Activated CD8-positive, alpha-beta T cell treated with anti-CD3 and anti-CD28 coated beads for 36 hours (primary cell): ENCODE measurements around the gene ARVCF. TPM values are rescaled to one million over a fixed set of nuclear protein-coding genes. Genes with fewer than 3 reads are reported as not detected.

Experiments used
- ATAC-seq: fragments of 200-7000 bp; cut with Tn5 transposase; one replicate; pipeline ENCODE4 v1.10.0; 2021; ENCODE audit warnings: mild to moderate bottlenecking, moderate library complexity
- CTCF ChIA-PET: fragments of 350-600 bp; sonication (Branson Sonifier 250); formaldehyde crosslinking; loops from one replicate; lab custom pipeline; 2021; ENCODE audit warnings: antibody characterized with exemption; lab: Charles Lee
- POLR2A ChIA-PET: fragments of 350-600 bp; sonication (Branson Sonifier 250); formaldehyde crosslinking; loops from one replicate; lab custom pipeline; 2021; ENCODE audit warnings: antibody characterized with exemption; lab: Charles Lee
- DNase-seq: peaks from one replicate; pipeline ENCODE4 v3.0.0-alpha.2; 2020
- H3K27ac Mint-ChIP-seq: one replicate; pipeline ENCODE4 v1.8.0; 2021; ENCODE audit warnings: mild to moderate bottlenecking, mixed read lengths
- H3K27me3 Mint-ChIP-seq: one replicate; pipeline ENCODE4 v1.8.0; 2021; ENCODE audit warnings: mixed read lengths
- H3K36me3 Mint-ChIP-seq: one replicate; pipeline ENCODE4 v1.8.0; 2021; ENCODE audit warnings: low read depth, mixed read lengths
- H3K4me1 Mint-ChIP-seq: one replicate; pipeline ENCODE4 v1.8.0; 2021; ENCODE audit warnings: low read depth, mixed read lengths
- H3K4me3 Mint-ChIP-seq: one replicate; pipeline ENCODE4 v1.8.0; 2021; ENCODE audit warnings: mild to moderate bottlenecking, moderate library complexity, mixed read lengths
- H3K9me3 Mint-ChIP-seq: one replicate; pipeline ENCODE4 v1.8.0; 2021; ENCODE audit warnings: mixed read lengths
- intact Hi-C: fragments of 100-400 bp; cut with micrococcal nuclease; formaldehyde crosslinking; loops from one replicate; pipeline ENCODE4 v1.10.0; 2022
- total RNA-seq, 2 experiments: library from RNA; stranded (reverse); gene quantifications; one replicate each; pipeline ENCODE4 v1.2.3, GENCODE V29; 2021
- TF ChIP-seq, protein P1 (sequence below): fragments of 200-600 bp; IDR thresholded peaks from one replicate; pipeline ENCODE4 v1.8.0; 2022; ENCODE audit warnings: antibody characterized with exemption, mild to moderate bottlenecking

ARVCF gene
- total RNA-seq, 2 experiments from 2014 or later, result 1.2 to 1.9 TPM

DNA sequence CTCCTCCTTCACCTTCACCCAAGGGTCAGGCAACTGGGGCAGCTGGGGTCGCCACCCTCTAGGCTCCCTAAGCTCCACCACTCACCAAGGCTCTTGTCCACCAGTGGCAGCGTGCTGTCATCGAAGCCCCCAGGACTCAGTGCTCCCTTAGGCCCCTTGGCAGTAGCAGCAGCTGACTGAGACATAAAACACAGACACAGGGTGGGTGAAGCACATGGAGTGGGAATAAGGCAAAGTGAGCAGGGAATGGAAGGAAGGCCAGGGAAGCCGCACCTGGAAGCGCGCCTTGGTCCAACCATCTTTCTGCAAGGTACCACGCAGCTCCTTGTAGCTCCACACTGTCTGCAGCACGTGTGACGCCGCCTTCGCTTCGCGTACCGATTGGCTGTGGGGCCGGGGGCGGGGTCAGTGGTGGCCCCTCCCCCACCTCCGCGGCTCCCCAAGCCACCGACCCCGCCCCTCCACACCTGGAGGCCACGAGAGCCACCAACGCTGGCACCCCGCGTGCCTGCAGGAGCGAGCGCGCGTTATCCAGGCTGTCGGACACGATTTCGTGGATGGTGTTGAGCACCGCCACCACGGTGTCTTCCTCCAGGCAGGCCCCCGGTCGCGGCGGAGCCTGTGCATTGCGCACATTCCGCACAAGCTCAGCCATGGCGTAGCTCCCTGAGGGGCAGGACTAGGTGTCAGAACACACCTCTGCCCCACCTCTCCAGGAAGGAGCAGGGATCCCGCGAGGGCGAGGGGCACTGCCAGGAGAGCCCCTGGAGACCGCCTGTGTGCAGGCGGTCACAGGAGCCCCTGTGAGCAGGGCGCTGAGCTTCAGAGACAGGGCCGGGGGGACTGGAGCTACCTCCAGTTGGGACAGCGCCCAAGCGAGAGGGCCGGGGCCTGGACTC is 43.7 kb downstream of the ARVCF start:
- no peaks in the 10 kb centered on the region for H3K9me3 Mint-ChIP-seq
- H3K4me3 Mint-ChIP-seq, result no peak overlapping the region
- TF ChIP-seq, protein P1, sequence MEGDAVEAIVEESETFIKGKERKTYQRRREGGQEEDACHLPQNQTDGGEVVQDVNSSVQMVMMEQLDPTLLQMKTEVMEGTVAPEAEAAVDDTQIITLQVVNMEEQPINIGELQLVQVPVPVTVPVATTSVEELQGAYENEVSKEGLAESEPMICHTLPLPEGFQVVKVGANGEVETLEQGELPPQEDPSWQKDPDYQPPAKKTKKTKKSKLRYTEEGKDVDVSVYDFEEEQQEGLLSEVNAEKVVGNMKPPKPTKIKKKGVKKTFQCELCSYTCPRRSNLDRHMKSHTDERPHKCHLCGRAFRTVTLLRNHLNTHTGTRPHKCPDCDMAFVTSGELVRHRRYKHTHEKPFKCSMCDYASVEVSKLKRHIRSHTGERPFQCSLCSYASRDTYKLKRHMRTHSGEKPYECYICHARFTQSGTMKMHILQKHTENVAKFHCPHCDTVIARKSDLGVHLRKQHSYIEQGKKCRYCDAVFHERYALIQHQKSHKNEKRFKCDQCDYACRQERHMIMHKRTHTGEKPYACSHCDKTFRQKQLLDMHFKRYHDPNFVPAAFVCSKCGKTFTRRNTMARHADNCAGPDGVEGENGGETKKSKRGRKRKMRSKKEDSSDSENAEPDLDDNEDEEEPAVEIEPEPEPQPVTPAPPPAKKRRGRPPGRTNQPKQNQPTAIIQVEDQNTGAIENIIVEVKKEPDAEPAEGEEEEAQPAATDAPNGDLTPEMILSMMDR, result no peak
- H3K27me3 Mint-ChIP-seq, result no peaks in the 10 kb centered on the region
- no peak for DNase-seq
- H3K27ac Mint-ChIP-seq, result no peak overlapping the region
- no peak for ATAC-seq
- ChIA-PET CTCF (interaction anchor here (1.6 to 6.7 kb wide), 2 partner anchors 9 to 41 kb away, joined by 5 to 75 read pairs; no protein-coding TSS in a partner anchor), POLR2A (interaction anchor here (1.0 to 1.4 kb wide), 2 partner anchors 15 to 47 kb away, joined by 3 read pairs; no protein-coding TSS in a partner anchor)
- no peaks in the 10 kb centered on the region for H3K36me3 Mint-ChIP-seq
- peaks cover 17% of the 10 kb centered on the region for H3K4me1 Mint-ChIP-seq
- intact Hi-C loops, result loop anchor here (5.0 kb wide), 2 partner anchors 54 to 154 kb away; no protein-coding TSS in a partner anchor

DNA sequence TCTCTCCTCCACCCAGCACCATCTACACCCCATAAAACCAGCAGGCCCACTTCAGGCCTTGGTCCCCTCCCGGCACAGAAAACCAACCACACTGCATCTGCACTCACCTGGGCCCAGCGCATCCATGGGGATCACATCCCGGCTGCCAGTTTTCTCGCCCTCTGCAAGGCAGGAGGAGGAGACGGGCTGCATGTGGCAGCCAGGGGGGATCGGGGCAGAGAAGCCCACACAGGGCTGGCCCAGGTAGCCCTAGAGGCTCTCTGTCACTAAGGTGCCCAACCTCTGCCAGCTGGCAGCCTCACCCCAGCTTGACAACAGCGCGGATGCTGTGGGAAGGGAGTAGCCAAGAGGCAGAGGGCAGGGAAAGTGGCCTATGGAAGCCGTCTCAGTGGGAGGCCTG is 44.4 kb downstream of the ARVCF start:
- H3K27me3 Mint-ChIP-seq, result no peaks in the 10 kb centered on the region
- intact Hi-C loops, result loop anchor here (5.0 kb wide), 2 partner anchors 55 to 155 kb away; no protein-coding TSS in a partner anchor
- CTCF ChIA-PET, result interaction anchor here (0.7 to 6.7 kb wide), 4 partner anchors 9 to 157 kb away, joined by 3 to 75 read pairs (median 5); no protein-coding TSS in a partner anchor
- ATAC-seq, result no peak
- H3K4me1 Mint-ChIP-seq, result peaks cover 17% of the 10 kb centered on the region
- H3K27ac Mint-ChIP-seq, result no peak overlapping the region
- H3K9me3 Mint-ChIP-seq, result no peaks in the 10 kb centered on the region
- DNase-seq, result no peak
- no peak overlapping the region for H3K4me3 Mint-ChIP-seq
- POLR2A ChIA-PET, result no interaction called here
- TF ChIP-seq, protein P1, result no peak
- H3K36me3 Mint-ChIP-seq, result no peaks in the 10 kb centered on the region

DNA sequence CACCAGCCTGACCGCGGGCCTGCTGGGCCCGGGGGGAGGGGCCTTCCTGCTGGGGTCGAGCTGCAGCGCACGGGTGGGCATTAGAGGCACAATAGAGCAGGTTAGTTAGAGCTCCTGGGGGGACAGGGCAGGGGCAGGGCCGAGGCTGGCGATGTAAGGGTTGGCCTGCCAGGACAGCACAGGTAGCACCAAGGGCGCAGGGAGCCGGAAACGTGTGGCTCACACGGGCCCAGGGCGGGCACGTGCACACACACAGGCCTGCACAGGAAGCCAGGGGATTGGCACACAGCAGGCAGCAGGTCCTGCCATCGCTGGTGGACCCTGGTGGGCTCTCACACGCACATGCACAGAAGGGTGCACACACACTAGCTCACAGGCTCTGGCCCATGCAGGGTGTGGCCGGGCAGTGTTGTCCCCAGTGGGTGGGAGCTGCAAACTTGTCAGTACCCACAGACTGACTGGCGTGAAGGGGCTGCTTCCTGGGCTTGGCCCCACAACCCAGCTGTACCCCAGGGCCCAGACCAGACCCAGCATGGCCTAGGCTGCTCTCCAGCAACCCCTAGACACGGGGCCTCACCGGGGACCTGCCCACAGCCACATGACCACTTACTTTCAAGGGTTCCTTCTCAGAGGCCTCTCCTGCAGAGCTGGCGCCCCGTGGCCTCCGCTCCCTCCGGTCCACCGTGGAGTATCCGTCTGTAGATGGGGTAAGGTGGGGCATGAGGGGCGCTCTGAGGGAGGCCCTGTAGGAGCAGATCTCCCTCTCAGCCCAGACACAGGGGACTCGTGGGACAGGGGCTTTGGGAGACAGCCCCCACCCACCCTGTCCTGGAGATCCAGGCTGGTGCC is 45.1 kb downstream of the ARVCF start:
- no peak overlapping the region for H3K4me3 Mint-ChIP-seq
- ATAC-seq (no peak), DNase-seq (peak; percentile 37)
- peaks cover 3% of the 10 kb centered on the region for H3K36me3 Mint-ChIP-seq
- no peaks in the 10 kb centered on the region for H3K9me3 Mint-ChIP-seq
- intact Hi-C loops, result loop anchor here (5.0 kb wide), 2 partner anchors 56 to 156 kb away; no protein-coding TSS in a partner anchor
- CTCF ChIA-PET, result interaction anchor here (0.7 to 6.7 kb wide), 10 partner anchors 10 to 158 kb away, joined by 3 to 75 read pairs (median 4); partner anchors contain the start of gene TANGO2
- peaks cover 17% of the 10 kb centered on the region for H3K4me1 Mint-ChIP-seq
- TF ChIP-seq, protein P1, result no peak
- no peak overlapping the region for H3K27ac Mint-ChIP-seq
- POLR2A ChIA-PET, result interaction anchor here (0.6 to 1.6 kb wide), 5 partner anchors 13 to 139 kb away, joined by 3 to 5 read pairs (median 3); no protein-coding TSS in a partner anchor
- no peaks in the 10 kb centered on the region for H3K27me3 Mint-ChIP-seq

DNA sequence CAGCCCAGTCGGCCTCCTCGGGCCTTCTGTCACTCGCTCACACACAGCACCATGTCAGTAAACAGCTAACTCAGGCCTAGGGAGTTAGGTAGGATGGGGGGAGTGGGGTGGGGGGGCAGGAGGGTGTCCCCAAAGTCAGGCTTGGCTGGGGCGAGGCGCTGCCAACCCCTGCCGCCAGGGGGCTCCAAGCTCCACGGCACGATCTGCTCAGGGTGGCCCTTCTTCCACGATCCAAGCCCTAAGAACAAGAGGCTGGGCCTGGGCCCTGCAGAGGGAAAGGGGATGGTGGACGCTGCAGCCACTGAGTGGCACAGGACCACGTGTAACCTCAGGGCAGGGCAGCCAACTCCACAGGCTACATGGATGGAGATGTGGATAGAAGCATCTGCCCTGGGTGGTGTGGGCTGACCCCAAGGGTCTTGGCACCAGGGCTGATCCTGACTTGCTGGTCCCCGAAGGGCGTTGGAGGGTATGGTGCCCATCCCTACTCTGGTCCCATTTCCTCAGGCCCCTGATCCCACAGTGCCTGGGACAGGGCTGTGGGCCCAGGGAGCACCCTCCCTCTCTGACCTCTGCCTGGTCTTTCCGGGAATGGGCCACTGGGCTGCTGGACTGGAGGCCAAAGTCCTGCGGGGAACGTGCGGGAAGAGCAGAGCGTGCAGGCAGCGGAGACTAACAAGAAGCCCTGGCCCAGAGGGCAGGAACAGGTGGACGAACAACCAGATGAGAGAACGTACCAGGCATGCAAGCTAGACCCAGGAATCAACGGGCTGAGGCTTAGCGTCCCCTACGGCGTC is 45.9 kb downstream of the ARVCF start:
- no peaks in the 10 kb centered on the region for H3K27me3 Mint-ChIP-seq
- ChIA-PET CTCF (interaction anchor here (0.8 to 6.7 kb wide), 15 partner anchors 8 to 159 kb away, joined by 3 to 75 read pairs (median 4); partner anchors contain the start of gene TANGO2), POLR2A (interaction anchor here (0.6 to 1.6 kb wide), 7 partner anchors 14 to 140 kb away, joined by 3 to 5 read pairs (median 3); partner anchors contain the start of gene TANGO2)
- peaks cover 3% of the 10 kb centered on the region for H3K36me3 Mint-ChIP-seq
- TF ChIP-seq, protein P1, result peak; percentile 96
- ATAC-seq (peak; percentile 80), DNase-seq (peak; percentile 83)
- peaks cover 17% of the 10 kb centered on the region for H3K4me1 Mint-ChIP-seq
- no peak overlapping the region for H3K4me3 Mint-ChIP-seq
- intact Hi-C loops, result loop anchor here (5.0 kb wide), 2 partner anchors 57 to 157 kb away; no protein-coding TSS in a partner anchor
- no peaks in the 10 kb centered on the region for H3K9me3 Mint-ChIP-seq
- H3K27ac Mint-ChIP-seq, result no peak overlapping the region
